Measurements from ENCODE around the gene SLC36A1.
"Not testable (repeated sequence)": the region's sequence is repeated elsewhere in the genome, so short reads cannot be mapped to it uniquely, and the experiment has no call there.

The SLC36A1 gene

DNA sequence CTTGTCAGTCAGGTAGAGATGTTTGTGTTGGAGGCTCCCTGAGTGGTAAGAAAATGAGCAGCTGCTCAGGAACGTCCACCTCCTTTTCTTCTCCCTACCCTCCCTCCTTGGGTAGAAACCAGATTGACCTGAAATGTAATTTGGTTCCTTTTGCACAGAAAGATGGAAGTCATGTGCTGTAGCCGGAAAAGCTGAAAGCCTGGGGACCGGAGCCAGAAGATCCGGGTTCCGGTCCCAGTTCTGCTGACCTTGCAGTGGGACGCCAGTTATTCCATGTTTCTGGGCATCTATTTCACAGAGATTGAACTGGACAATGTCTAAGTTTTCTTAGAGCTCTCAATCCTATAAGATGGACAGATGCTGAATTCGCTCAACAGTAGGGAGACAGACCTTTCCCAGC, 40.1 kb downstream of the SLC36A1 start:
- DNase-seq: no peak

DNA sequence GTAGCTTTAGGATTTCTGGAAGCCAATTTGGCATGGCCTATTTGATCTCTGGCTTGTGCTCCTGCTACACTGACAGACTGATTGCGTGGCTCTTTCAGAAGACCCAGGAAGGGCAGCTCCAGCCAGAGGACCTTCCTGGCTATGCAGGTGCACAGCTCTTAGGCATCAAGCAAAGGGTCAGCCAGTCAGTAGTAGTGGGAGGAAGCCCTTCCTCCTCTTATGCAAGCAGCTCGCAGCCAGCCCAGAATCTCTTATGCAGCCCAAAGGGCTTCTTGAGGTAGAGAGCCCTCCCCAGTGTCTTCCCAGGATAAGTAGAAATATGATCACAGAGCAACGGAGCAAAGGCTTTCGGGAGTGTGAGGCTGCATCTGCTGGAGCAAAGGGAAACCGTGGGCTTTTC, 43.2 kb downstream of the SLC36A1 start:
- DNase-seq: no peak

DNA sequence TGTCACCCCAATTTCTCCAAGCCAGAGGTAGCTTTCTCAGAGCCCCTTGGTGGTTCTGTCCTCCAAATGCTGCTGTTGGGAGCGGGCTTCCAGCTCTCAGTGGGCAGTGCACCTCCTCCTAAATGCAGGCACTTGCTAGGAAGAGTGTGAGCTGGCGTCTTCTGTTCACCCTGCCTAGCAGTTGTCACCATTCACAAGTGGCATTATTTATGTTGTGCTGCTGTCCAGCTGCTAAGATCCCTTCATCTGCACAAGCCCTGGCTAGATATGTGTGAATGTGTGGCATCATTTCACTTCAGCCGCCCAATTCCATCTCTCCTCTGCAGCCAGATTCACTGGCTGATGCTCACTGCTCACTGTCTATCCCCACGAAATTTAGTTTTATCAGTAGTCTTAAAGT, 43.7 kb downstream of the SLC36A1 start:
- no peak for DNase-seq

DNA sequence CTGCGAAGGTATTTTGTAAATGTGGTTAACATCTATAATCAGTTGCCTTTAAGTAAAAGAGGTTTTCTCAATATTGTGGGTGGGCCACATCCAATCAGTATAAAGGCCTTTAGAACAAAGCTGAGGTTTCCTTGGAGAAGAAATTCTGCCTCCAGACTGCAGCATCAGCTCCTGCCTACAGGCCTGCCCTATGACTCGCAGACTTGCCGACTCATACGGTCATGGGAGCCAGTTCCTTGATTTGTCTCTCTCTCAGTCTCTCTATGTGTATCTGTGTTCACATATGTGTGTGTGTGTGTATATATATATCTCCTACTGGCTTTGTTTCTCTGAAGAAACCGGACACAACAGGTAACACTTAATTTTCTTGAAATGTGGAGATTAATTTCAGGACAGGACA, 45.3 kb downstream of the SLC36A1 start:
- DNase-seq: no peak

DNA sequence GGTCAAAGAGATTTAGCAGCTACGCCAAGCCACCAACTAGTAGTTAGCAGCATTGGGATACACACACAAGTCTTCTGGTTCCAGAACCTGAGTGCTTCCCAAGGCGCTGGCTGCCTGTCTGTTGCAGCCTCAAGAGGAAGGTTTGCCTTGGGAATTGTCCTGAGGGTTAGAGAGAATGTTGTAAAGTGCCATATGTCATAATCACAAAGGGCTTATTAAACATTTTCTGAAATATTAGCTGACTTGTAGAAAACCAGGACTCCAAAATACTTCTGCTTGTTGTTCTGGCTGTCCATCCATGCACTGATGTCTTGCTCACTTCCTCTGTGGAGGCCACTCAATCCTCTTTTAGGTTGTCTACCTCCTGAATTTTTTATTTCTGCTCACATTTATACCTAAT, 46.3 kb downstream of the SLC36A1 start:
- DNase-seq: no peak

DNA sequence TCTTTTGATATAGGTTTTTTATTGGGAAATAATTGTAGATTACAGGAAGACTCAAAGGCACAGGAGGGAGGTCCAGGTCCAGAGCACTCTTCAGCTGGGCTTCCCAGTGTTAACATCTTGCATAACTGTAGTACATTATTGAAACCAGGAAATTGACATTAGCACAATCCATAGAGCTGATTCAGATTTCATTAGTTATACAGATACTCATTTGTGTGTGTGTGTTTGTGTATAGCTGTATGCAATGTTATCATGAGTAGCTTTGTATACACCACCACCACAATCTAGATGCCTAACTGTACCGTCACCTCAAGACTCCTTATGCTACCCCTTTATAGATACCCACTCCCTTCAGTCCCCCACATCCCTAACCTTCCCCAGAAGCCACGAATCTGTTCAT, 47.9 kb downstream of the SLC36A1 start:
- DNase-seq: no peak

DNA sequence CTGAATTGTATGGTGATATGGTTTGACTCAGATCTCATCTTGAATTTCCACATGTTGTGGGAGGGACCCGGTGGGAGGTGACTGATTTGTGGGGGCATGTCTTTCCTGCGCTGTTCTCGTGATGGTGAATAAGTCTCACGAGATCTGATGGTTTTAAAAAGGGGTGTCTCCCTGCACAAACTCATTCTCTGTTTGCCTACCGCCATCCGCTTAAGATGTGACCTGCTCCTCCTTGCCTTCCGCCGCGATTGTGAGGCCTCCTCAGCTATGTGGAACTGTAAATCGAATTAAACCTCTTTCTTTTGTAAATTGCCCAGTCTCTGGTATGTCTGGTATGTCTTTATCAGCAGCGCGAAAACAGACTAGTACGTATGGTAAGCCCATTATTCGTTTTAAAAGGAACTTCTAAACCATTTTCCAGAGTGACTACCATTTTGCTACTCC, 48.7 kb downstream of the SLC36A1 start:
- DNase-seq: no peak

DNA sequence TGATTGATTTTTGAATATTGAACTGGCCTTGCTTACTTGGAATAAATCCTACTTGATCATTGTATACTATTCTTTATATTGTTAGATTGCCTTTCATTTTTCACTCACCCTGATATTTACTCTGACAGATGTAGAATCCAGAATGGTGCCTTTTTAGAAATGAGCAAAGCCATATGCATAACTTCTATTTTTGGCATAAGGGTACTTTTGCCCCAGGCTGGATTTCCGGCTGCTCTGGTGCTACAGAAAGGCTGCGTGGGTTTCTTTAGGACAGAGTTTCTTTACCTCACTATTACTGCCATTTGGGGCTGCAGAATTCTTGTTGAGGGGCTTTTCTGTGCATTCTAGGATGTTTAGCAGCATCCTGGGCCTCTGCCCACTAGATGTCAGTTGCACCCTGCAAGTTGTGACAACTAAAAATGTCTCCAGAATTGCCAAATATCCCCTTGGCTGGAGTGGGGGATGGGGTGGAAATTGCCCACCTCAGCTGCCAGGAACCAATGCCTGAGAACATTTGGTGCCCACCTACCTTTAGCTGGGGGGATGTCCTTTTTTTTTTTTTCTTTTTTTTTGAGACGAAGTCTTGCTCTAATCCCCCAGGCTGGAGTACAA, 50.1 kb downstream of the SLC36A1 start:
- DNase-seq: no peak

DNA sequence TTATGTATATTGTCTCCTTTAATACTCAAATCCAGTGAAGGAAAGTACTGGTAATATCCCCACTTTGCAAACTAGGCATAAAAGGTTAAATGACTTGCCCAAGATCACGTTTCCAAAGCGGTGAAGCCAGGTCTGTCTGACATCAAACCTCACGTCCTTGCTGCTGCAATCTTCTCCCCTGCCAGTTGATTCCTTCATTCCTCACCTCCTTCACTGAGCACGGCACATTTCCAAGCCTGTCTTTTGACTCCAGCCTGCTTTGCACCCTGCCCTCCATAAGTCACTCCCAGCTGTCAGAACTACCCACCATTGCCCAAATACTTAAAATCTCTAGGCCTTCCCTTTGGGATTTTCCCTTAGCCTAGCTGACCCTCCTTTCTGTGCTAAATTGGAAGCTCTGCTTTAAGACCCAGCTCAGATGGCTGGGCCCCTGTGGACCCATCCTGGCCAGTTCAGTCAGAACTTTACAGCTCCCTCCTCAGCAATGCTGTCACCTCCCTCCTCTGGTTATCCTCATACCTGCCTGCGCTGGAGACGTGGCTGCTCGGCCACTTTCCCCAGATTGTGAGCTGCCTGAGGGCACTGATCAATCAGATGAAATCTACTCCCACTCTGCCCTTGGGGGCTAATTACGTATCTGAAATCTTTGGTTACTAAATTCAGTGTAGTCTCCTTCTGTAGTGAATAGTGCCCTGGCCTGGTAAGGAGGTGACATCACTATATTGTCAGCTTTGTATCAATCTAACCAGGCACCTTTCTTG, 51.2 kb downstream of the SLC36A1 start:
- DNase-seq: no peak

DNA sequence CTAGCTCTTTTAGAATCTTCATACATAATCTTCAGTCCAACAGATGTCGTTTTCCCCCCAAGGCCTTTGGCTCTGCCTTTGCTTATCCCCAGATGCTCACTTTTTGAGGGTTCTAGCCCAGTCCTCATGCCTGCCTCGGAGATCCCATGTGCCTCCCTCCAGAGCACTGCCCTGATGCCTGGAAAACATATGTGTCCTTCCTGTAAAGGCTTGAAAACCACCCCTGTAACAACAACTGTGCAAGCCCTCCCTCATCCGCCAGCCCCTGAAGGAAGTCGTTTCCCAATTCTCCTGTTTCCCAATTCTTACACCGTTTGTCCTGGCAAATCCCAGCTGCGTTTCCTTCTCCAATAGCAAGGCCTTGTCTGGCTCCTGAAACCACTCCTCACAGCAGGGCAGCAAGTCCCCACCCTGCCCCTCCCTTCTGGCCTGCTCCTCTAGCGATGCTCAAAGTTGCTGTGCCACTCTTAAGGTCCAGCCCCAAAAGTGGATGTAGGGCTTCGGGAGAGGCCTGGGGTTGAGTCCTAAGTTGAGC, 52.2 kb downstream of the SLC36A1 start:
- no peak for DNase-seq

DNA sequence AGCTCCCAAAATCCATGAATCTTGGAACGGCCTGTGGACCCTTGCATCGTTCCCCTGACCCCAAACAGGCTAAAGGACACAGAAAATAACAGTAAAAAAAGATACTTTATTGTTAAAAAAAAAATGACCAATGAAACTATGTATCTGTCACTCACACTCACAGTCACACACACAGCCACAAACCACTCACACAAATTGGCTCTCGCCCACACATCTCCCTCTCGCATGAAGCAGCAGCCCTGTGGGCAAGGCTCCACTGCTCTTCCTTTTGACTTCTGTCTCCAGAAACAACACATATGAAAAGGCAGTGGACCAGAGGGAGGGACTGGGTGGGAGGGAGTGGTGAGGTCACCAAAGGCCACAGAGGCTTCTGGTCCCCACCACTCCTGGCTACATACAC, 56.6 kb downstream of the SLC36A1 start:
- no peak for DNase-seq

DNA sequence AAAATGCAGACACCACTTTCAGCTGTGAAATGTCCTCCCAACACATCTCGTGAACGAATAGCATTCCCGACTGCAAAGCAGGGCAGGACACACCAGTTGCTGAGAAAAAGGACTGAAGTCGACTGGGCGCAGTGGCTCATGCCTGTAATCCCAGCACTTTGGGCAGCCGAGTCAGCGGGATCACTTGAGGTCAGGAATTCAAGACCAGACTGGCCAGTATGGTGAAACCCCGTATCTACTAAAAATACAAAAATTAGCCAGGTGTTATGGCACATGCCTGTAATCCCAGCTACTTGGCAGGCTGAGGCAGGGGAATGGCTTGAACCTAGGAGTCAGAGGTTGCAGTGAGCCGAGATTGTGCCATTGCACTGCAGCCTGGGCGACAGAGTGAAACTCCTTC, 60.9 kb downstream of the SLC36A1 start:
- DNase-seq: not testable (repeated sequence)

DNA sequence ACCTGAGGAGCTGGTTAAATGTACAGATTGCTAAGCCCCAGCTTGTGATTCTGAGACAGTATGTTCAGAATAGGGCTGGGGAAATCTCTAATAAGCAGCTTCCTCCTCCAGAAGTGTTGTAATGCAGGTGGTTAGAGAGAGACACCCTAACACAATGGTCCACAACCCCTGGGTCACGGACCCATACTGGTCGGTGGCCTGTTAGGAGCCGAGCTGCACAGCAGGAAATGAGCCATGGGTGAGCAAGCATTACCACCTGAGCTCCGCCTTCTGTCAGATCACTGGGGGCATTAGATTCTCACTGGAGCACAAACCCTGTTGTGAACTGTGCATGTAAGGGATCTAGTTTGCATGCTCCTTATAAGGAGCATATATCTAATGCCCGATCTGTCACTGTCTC, 61.8 kb downstream of the SLC36A1 start:
- no peak for DNase-seq

DNA sequence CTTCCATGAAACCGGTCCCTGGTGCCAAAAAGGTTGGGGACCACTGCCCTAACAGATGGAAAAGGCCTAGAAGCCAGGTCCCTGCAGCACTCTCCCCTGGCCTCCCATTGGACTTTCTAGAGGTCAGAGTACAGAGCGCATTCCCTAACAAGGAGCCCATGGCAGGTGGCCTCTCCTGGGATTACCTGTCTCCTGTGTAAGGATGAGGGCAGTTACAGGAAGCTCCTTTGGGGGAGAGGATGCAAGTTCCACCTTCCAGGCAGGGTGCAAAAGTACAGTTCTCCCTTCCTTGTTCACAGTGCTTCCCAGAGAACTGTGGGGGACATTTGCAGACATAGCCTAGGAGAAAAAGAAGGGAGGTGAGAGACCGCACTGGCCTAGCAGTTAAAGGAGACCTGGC, 62.4 kb downstream of the SLC36A1 start:
- no peak for DNase-seq

DNA sequence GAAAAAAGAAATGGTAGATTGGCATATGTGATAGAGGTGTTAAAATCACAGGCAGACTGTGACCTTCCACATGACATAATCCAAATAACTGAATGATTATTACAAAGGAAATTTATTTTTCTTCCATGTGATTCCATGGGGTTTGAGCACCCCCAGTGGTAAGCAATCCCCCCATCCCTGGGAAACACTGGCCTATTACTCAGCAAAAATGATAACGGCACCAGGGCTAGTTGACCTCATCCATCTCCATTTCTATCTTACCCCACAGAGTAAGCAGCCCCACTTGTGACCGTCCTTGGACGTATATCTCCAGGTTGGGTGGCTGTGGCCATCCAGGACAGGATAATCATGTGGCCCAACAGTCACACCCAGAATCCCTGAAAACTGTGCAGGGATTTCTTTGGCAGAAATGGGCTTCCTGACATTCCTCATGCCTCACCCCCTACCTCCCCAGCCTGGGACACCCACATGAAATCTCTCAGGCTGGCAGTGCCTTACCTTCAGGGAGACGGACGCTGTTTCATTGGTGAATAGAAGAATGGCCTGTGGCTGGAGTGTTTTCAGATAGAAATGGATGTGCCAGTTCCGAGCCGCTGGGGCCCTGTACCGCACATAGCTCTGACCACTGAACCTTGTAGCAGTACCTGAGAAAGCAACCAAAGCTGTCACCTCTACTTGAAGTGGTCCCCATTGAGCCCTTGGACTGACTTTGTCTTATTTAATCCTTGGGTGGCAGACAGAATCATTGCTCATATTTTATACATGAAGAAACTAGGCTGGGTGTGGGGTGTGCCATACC, 69.9 kb downstream of the SLC36A1 start:
- no peak for DNase-seq

DNA sequence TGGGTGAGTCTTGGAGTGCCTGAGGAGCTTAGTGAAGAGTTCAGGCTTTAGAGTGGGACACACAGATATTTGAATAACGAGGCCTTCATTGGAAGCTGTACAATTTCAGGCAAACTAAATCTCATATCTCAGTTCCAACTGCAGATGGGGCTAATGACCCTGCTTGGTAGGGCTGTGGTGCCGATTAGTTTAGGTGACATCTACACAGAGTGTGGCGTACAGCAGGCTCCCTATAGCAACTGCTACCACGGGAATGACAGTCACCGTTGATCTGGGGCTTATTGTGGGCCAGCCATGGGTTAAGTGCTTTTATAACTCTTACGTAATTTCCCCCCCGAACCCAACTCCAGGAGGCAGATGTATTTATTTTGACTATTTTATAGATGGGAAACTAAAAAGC, 72.9 kb downstream of the SLC36A1 start:
- no peak for DNase-seq

DNA sequence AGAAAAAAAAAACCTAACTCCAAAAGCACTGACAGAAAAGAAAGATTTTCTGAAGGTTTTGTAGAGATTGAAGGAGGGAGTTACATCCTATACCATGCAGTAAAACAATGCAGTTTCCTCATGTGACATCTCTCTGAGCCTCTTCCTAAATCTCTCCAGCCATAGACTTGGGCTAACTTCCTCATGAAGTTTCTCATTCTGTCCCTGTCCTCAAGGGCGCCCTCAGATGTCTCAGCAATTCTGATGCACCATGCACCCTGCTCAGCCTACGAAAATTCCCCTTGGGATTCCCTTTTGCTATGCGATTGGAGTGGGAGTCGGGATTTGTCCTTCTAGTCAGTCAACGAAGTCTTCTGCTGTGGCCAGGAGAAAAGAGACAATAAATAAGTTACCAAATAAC, 74.8 kb downstream of the SLC36A1 start:
- DNase-seq: no peak

DNA sequence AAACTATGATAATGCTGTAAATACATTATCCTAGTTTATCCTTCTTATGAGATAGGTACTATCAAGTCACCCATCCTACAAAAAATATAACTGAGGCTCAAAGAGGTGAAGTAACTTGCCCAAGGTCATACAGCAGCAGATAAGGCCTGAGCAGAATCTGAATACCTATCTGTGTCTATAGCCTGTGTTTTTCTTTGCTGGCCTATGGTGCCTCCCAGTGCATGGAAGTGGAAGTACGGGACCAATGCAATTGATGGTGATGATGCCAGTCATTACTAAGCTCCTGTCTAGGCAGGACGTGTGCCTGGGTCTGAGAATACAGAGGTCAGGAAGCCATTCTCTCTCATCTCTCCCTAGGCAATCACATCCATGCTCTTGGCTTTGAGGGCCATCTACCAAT, 75.9 kb downstream of the SLC36A1 start:
- DNase-seq: no peak

DNA sequence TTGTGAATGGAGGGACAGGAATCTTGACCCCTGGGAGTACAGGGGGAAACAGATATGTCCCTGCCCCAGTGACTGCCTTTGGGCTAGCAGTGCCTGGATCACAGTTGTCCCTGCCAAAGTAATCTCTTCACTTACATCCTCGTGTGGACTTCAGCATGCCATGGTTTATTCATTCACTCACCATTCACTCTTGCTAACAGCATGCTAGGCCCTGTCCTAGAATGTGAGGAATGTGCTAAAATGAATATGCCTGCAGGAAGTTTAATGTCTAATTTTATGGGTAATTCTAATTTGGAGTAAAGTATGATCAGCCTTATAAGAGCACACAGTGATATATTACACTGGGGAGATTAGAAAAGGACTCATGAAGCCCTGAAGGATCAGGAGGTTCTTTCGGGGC, 80.8 kb downstream of the SLC36A1 start:
- no peak for DNase-seq

DNA sequence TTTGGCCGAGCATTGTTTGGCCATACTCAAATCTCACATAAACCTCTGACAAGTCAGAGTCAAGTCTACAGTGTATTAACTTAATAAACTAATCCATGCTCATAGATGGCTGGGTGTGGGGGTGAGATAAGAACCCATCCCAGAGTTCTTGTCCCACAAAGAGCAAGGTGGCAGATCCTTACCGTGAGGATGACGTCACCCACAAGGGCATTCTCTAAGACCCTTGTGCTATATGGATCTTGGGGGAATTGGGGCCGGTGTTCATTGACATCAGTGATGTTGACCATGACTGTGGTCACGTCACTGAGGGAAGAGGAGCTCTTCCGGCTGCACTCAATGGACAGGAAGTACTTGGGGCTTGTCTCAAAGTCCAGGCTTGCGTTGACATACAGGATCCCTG, 81.6 kb downstream of the SLC36A1 start:
- no peak for DNase-seq

DNA sequence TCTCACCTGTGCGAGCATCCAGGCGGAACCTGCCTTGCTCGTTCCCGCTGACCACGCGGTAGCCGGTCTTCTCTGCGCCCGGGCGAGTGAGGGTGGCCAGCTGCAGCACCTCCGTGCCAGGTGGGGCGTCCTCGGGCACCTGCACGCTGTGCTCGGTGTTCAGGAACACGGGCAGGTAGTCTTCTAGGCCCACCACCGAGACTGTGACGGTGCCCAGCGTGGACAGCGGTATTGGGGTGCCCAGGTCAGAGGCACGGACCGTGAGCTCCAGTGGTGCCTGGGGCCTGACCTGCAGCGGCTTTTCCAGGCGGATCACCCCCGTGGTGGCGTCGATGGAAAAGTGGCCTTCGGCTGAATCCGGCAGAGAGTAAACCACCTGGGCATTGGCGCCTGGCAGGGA, 84.2 kb downstream of the SLC36A1 start:
- no peak for DNase-seq

DNA sequence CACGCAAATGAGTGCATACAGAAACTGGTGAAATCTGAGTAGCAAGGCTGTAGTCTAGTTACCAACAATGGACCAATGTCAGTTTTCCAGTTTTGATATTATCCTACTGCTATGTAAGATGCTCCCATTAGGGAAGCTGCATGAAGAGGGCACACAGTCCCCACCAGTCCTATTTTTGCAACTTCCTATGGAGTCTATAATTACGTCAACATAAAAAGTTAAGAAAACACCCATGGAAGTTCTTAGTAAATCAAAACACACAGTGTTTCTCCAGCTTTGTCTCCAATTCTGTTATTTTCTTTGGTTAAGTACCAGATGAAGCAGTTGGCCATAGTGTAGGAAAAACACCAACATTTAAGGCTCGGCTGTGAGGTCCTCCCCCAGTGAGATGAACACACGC, 85.0 kb downstream of the SLC36A1 start:
- no peak for DNase-seq

DNA sequence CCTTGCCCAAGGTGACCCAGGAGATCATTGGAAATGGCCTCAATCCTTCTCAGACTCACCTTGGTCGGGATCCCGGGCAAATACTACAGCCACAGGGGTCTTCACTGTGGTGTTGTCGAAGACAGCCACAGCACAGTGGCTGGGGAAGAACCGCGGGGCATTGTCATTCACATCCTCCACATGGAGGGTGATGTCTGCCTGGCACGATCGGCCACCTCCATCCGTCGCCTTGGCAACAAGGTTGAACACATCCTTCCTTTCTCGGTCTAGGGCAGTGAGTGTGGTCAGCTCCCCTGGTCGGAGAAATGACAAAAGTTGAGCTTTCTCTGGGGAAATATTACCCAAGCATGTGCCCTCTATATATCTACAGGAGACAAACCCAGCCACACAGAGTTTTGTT, 86.9 kb downstream of the SLC36A1 start:
- DNase-seq: no peak

DNA sequence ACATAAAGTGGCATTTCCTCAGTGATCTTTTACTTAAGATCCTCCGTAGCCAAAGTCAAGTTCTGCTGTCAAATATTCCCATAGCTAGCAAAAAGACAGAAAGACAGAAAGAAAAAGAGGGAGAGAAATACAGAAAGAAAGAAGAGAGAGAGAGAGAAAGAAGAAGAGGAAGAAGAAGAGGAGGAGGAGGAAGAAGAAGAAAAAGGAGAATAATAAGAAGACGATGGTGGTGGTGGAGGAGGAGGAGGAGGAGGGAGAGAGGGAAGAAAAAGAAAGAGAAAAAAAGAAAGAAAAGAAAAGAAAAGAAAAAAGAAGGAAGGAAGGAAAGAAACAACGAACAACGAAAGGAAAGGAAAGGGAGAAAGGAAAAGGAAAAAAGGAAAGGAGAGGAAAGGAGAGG, 89.6 kb downstream of the SLC36A1 start:
- DNase-seq: no peak

Measured in activated T-cell treated with anti-CD3 and anti-CD28 coated beads for 4 hours (primary cell).